ENCODE data around the gene COMMD8.

COMMD8 gene

DNA sequence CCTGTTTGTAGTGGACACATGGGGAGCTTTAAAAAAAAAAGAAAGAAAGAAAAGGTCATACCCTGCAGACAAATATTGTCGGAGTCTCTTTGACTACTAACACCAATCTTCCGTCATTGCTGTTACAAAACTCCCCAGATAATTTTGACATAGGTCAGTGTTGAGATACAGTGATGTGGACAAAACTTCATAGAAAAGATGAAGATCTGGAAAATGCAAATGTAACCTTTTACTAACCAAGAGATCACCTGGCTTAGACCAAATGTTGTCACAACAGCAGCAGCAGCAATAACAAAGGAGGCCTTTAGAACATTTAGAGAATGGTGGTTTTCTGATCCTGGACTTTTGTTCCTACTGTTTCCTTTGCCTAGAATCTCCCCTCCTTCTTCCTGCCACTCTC lies 8.1 kb upstream of the COMMD8 start:
- no peak for DNase-seq (ENCODE audit: low read depth)

DNA sequence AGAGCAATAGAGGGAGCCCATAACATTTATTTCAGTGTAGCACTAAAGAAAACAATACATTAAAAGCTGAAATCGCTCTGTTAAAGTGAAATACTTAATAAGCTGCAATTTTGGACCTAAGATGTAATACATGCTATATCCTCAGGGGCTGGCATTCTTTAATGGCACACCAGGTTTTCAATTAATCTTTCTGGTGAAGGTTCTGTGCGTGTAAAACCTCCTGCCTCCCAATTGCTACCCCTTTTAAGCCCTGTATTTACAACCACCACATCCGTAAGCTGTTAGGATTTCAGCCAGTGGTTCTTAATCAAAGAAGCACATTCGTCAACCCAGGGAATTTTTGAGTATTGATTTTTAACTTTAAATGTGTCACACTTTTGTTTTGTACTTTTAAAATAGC lies 7.6 kb upstream of the COMMD8 start:
- no peak for DNase-seq (ENCODE audit: low read depth)

DNA sequence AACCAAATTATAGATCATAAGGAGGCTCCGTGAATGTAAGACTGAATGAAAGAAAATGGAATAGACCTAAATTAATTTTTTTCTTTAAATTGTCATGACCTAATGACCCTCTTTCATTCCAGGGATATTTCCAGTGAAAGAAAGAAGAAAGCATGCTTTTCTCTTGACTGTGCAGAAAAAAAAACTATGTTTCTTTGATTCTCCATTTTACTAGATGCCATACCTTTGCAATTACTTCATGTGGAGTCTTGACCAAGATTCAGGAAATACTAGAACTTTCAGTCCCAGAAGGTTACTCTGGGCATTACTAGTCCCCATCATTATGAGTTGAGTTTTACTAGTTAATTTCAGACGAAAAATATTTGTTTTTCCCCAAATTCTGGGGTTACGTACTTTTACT lies 6.4 kb upstream of the COMMD8 start:
- no peak for DNase-seq (ENCODE audit: low read depth)

DNA sequence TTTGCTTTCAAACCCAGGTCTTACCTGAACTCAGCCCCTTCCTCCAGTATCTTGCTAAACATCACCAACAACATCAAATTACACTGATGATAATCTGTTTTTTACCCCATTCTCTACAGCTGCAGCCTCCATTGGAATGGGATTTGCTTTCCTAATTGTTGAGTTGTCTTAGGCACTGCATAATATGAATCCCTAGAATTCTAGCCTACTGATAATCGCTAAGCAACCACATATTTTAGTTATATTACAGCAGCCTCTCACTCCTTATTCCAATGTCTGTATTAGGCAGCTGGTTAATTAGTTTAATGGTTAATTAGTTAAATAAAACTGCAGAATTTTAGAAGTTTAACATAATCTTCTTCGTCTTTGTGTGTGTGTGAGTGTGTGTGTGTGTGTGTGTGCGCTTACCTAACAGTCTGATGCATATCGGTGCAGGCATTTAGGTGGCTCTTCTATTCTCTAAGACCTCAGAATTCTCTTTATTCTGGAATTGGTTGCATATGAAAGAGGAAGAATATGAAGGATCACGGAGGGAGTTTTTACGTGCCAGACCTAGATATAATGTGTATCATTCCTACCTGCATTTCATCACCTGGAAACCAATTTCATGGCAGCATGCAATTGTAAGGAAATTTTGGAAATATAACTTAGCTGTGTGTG lies 5.3 kb upstream of the COMMD8 start:
- no peak for DNase-seq (ENCODE audit: low read depth)

DNA sequence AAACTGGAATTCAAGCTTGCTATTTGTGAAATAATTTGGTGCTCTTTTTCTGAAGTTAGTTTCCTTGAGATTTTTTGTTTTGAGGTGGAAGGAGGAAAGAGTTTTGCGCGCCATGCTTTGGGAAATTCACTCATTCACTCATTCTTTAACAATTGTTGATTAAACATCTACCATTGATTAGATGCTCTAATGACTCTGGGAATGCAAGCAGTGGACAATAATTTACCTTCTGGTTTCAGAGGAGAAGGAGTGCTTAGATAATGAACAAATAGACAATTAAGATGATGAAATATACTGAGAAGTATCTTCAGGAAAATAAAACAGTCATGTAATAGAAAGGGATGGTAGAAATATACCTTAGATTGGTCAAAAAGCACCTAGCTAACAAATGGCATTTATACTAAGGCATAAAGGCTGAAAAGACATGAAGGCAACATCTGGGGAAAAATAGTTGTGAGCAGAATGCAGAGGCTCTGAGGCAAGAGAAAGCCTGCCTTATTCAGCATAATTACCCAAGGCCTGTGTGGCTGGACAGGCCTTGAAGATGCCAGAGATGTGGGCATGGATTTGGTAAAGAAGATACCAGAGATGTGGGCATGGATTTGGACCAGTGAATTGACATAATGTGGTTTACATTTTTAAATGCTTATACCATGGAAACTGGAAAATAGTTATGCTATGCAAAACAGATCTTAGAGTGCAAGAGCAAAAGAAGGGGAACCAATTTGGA lies 2.7 kb upstream of the COMMD8 start:
- no peak for DNase-seq (ENCODE audit: low read depth)

DNA sequence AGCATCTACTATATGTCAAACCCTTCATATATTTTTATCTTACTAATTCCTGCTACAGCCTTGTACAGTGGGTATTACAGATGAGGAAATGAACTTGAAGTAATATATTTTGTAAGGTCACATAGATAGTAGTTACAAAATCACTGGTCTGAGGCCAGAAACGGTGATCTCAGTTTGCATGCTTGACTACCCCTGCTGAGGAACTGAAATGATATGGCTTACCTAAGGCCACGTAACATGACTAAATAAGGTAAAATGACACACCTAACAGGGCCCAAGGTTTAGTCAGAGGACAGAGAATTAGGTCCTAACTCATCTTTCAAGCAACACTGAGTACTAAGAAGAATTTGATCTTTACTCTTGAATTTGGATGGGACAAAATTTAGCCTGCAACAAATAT lies 1.5 kb upstream of the COMMD8 start:
- DNase-seq (ENCODE audit: low read depth) = no peak

DNA sequence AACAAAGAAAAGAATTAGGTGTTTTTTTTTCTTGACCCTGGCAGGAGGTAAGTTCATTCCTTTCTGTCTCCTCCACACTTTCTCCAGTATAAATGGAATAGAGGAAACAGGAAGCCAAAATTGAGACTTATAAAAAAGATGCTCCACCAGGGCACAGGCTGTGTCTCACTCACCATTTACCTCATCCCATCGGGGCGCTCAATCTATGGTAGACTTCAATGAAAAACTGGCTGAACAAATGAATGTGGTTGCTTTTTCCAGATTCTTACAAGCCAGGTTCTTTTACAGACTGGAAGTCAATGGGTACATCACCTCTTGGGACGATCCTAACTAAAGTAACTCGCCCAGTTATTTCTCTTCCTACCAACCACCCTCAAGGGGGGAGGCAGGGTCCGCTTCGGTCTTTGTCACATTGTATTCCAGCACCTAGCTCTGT lies 685 bp downstream of the COMMD8 start:
- no peak for DNase-seq (ENCODE audit: low read depth)

DNA sequence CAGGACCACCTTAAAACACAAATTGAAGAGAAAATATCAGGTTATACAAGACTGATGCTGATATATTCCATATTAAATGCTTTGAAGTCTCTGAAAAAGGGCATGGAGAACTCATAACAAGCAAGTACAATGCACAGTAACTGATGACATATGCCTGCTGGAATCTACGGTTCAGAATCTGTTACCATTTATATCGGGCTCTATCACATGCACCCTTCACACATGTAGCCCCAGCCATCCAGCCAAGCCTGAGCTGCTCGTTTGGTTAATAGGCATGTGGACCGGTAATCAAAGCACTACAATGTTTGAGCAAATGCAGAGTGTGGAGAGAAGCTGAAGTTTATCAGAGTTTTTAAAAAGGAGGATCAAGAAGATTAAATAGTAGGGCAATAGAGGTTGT lies 11.8 kb downstream of the COMMD8 start:
- DNase-seq (ENCODE audit: low read depth) = no peak

DNA sequence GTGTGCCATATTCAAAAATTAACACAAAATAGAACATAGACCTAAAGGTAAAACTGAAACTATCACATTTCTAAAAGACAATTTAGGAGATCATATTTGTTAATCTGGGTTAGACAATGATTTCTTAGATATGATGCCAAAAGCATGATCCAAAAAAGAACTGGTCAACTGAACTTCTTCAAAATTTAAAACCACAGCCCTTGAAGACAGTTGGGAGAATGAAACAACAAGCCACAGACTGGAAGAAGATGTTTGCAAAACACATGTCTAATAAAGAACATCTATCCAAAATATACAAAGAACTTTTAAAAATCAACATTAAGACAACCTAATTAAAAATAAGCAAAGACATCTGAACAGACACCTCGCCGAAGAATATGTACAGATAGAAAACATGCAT lies 19.5 kb downstream of the COMMD8 start:
- no peak for DNase-seq (ENCODE audit: low read depth)

DNA sequence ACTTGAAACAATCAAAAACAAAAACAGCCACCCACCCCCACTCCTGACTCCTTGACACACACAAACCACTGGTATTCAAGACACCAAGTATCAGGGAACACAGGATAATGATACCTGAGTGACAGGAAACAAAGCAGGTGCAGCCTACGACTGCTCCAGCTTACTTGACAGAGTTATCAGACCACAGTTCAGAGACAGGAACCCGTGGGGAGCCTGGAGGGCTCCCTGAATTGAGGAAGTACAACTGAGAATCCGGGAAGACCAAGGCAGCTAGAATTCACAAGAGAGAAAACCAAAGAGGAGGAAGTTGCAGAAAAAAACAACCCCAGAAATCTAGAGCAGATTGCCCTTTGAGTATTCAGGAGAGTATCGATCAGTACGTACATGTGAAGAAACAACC lies 20.5 kb downstream of the COMMD8 start:
- no peak for DNase-seq (ENCODE audit: low read depth)

DNA sequence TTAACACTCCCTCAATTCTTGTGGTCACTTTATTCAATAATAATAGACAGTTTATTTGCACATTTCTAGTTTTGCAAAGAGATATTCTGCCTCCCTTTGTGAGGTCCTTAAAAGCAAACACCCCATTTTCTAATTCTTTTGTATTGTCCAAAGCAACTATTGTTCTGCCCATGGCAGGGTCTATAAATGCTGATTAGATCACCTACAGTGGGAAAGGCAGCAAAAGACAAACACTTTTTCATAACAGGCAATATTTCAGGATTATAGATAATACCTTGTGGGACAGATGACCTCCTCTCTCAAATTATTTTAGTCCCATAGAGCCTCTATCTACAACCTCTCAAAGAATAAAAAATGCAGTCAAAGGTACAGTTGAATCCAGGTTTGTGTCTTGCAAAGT lies 28.6 kb downstream of the COMMD8 start:
- DNase-seq (ENCODE audit: low read depth) = no peak

DNA sequence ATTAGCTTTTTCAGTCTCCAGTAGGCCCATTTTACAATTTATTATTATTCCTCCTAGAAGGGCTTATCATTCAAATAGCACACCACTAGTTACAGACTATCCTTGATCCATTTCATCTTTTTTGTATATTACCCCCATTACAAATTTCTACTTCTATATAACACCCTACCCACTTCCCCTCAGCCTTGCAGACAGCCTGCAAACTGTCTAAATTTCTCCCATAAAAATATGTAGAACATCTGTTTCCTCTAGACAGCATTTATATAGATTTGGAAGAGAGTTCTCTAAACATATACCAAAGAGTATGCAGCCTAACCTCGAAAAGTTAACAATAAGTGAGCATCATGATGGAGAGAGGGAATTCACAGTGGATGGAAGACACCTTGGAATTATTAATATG lies 30.8 kb downstream of the COMMD8 start:
- DNase-seq (ENCODE audit: low read depth) = no peak

DNA sequence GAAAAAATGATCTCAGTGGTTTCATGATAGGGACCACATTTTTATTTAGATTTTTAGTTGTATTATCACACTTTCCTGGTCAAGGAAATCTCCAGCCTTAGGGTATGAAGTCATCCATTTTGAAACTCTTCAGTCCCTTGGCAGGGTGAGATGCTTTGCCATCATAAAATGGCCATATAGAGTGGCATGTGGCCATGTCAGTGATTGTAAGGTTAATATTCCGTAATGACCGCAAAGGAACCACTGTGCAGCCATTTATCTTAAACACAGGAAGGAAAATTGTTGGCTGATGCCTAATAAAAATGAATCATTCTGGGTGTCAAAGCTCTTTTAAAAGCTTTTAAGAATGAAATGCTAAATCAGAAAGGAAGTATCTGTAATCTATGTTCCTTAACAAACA lies 35.6 kb downstream of the COMMD8 start:
- DNase-seq (ENCODE audit: low read depth) = no peak

DNA sequence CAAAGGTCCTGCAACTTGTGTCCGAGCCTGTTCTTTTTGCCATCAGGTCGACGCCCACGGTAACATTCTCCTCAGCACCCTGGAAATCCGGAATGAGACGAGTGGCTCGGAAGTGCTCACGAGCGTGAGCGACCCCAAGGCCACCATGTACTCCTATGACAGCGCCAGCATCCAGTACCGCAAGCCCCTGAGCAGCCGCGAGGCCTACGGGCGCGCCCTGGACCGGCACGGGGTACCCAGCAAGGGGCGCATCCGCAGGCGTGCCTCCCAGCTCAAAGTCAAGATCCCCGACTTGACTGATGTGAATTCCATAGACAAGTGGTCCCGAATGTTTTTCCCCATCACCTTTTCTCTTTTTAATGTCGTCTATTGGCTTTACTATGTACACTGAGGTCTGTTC lies 37.9 kb downstream of the COMMD8 start:
- no peak for DNase-seq (ENCODE audit: low read depth)

DNA sequence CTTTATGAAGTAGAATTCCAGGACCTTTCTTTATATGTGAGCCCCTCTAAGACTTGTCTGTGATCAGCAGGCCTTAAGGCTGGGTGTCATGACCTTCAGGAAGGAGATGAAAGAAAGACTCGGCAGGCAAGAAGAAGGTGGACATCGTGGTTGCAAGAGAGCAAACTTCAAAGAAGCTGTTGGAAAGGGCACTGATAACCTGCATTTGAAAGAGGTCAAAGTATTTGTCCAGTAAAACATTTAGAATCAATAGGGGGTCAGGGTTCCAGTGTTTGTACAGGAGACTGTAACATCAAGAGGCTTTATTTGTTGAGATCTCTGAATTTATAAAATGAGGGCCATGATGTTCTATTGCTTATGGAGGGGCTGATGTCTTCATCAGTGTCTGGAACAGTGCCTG lies 44.2 kb downstream of the COMMD8 start:
- no peak for DNase-seq (ENCODE audit: low read depth)

DNA sequence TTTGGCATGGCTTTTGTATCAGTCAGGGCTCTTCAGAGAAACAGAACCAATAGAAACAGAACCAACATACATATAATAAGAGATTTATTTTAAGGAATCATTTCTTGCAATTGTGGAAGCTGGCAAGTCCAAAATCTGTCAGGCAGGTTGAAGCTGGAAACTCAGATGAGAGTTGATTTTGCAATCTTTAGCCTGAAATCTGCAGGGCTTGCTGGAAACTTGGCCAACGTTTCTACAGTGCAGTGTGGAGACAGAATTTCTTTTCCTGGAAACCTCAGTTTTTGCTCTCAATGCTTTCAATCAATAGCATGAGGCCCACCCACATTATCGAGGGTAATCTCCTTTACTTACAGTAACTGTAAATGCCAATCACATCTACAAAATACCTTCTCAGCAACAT lies 45.4 kb downstream of the COMMD8 start:
- no peak for DNase-seq (ENCODE audit: low read depth)

DNA sequence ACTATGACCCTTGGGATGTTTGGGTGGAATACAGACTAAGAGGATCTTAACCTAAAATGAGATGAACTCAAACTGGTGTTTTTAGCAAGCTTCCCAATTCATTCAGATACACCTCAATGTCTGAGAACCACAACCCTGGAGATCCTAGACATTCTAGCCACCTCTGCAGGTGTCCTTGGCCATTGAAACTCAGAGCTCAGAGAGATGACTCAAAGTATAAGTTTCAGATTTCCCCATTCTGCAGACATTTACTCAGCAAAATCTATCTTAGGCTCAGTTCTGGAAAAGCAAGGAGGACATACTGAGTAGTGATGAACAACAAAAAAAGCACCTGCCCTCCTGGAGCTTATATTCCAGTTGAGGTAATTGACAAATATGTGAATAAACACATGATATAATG lies 47.8 kb downstream of the COMMD8 start:
- no peak for DNase-seq (ENCODE audit: low read depth)

DNA sequence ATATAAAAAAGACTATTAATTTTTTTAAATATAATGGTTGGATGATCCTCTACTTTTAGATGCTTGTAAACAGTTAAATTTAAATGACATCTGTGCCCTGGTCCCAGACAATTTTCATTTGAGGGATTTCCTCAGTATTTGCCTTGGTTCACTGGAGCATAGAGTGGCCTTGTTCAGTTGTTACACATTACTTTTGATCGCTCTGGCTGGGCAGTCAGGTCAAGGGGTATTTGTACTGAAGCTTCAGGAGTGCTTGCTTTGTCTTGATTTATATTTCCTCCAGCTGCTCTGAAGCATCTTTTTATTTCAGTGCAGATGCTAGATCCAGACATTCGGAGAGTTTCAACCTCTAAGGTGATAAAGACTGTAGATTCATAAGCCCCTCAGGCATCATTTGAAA lies 50.0 kb downstream of the COMMD8 start:
- no peak for DNase-seq (ENCODE audit: low read depth)

DNA sequence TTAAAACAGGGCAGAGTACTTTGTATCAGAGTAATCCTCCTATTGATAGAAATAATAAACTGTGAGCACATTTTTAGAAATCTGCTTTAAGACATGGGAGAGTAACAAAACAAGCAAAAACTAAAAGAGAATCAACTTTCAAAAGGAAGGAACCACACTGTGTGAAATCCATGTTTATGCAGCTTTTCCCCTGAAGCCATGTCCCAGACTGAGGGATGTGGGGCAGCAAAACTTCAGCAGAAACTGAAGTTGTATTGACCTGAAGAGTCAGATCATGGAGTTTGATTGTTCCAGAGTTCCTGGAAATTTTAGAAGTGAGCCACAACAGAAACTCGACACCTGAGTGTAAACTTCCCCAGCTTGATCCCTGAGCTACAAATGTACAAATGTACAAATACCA lies 53.2 kb downstream of the COMMD8 start:
- no peak for DNase-seq (ENCODE audit: low read depth)

DNA sequence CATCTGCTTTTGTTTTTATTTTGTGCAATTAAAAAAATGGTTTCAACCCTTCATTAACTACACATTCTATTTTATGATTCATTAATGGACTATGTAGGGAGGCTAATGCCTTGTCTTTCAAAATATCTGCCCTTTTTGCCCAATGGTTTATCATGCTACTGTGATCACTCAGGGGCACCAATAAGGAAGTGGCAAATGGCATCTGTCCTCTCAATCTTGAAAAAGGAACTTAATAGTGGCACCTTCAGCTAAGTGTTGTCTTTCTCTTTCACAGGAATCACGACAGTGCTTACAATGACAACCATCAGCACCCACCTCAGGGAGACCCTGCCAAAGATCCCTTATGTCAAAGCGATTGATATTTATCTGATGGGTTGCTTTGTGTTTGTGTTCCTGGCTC lies 57.1 kb downstream of the COMMD8 start:
- DNase-seq (ENCODE audit: low read depth) = no peak
